CD4-positive, CD25-positive, alpha-beta regulatory T cell (primary cell): ENCODE data around the gene RAE1. TPM values are rescaled to one million over a fixed set of nuclear protein-coding genes. Genes with fewer than 3 reads are reported as not detected.

Experiments used
- ATAC-seq, 2 donors: fragments of 150-1000 bp; cut with Tn5 transposase; one replicate each; pipeline ENCODE4 v1.10.0; 2021; ENCODE audit warnings: low read depth in 2 of 2, moderate number of reproducible peaks in 2 of 2, moderate library complexity in 1 of 2
- DNase-seq, 3 donors: peaks; one replicate each; pipeline versions ENCODE4 v3.0.0 to v3.0.0-alpha.2; 2012 to 2022; ENCODE audit warnings: mixed read lengths in 1 of 3
- H3K27ac ChIP-seq: one replicate; pipeline ENCODE4 v1.7.0; 2013; ENCODE audit warnings: mild to moderate bottlenecking, low read length; ENCODE audit not compliant: insufficient read depth, poor library complexity, severe bottlenecking
- H3K27me3 ChIP-seq: one replicate; pipeline ENCODE4 v1.7.0; 2013; ENCODE audit warnings: low read length; ENCODE audit not compliant: control insufficient read depth, insufficient read depth
- H3K36me3 ChIP-seq: one replicate; pipeline ENCODE4 v1.7.0; 2013; ENCODE audit warnings: mild to moderate bottlenecking, low read length, moderate library complexity; ENCODE audit not compliant: control insufficient read depth, insufficient read depth
- H3K4me1 ChIP-seq: 2 replicates; pipeline ENCODE4 v1.7.0; 2013; ENCODE audit warnings: mild to moderate bottlenecking, low read length; ENCODE audit not compliant: insufficient read depth, control insufficient read depth, poor library complexity, severe bottlenecking
- H3K4me3 ChIP-seq: one replicate; pipeline ENCODE4 v1.7.0; 2013; ENCODE audit warnings: low read depth, mild to moderate bottlenecking, low read length, moderate library complexity
- H3K9me3 ChIP-seq, 2 experiments: 1 replicate in 1 of 2; 2 replicates in 1 of 2; pipeline ENCODE4 v1.7.0; 2013; ENCODE audit warnings: low read length in 2 of 2, mild to moderate bottlenecking in 1 of 2, moderate library complexity in 1 of 2; ENCODE audit not compliant: control insufficient read depth in 2 of 2
- H3K27ac Mint-ChIP-seq, 3 donors: one replicate each; pipeline ENCODE4 v1.8.0; 2020 to 2022; ENCODE audit warnings: mild to moderate bottlenecking in 3 of 3, mixed read lengths in 3 of 3, moderate library complexity in 2 of 3
- H3K27me3 Mint-ChIP-seq: one replicate; pipeline ENCODE4 v1.8.0; 2022; ENCODE audit warnings: mild to moderate bottlenecking, mixed read lengths
- H3K36me3 Mint-ChIP-seq: one replicate; pipeline ENCODE4 v1.8.0; 2020; ENCODE audit warnings: mixed read lengths
- H3K4me1 Mint-ChIP-seq, 4 donors: one replicate each; pipeline ENCODE4 v1.8.0; 2020 to 2022; ENCODE audit warnings: mixed read lengths in 4 of 4, mild to moderate bottlenecking in 1 of 4
- H3K4me3 Mint-ChIP-seq, 4 donors: one replicate each; pipeline ENCODE4 v1.8.0; 2020 to 2022; ENCODE audit warnings: mild to moderate bottlenecking in 4 of 4, mixed read lengths in 4 of 4, moderate library complexity in 3 of 4
- H3K9me3 Mint-ChIP-seq, 7 donors: one replicate each; pipeline ENCODE4 v1.8.0; 2020 to 2022; ENCODE audit warnings: mixed read lengths in 7 of 7, mild to moderate bottlenecking in 3 of 7, moderate library complexity in 2 of 7
- polyA plus RNA-seq, 4 donors: library from polyadenylated mRNA; unstranded; fragments of 300-500 nt; fragmentation: Illumina TruSeq; gene quantifications; one replicate each; pipeline ENCODE4 v1.2.3, GENCODE V29; 2021
- total RNA-seq: library from RNA; stranded (reverse); gene quantifications from one replicate; pipeline ENCODE4 v1.2.3, GENCODE V29; 2022

RAE1 gene
- total and polyA plus RNA-seq, 5 donors from 2014 or later = 33.0 to 52.1 (median 36.5) TPM

GRCh38 chr20:57396212-57396983 lies 45.3 kb downstream of the RAE1 start:
- H3K36me3 Mint-ChIP-seq = peaks cover 70% of the 10 kb centered on the region
- DNase-seq = no peak
- H3K9me3 Mint-ChIP-seq = peaks cover 0 to 5% (median 0%) of the 10 kb centered on the region in 7 donors
- Histone ChIP-seq H3K27me3 (no peaks in the 10 kb centered on the region), H3K27ac (peak overlapping the region; percentile 94), H3K36me3 (peaks cover 62% of the 10 kb centered on the region), H3K4me1 (peaks cover 87% of the 10 kb centered on the region), H3K9me3 (no peaks in the 10 kb centered on the region), H3K4me3 (peak overlapping the region; percentile 75)
- peak overlapping the region; percentile 100 for H3K27ac Mint-ChIP-seq
- peaks cover 23% of the 10 kb centered on the region for H3K27me3 Mint-ChIP-seq
- ATAC-seq = no peak
- peaks cover 4 to 87% (median 50%) of the 10 kb centered on the region in 4 donors for H3K4me1 Mint-ChIP-seq
- H3K4me3 Mint-ChIP-seq = peak overlapping the region; percentile 72 to 99 (median 90)

GRCh38 chr20:57396984-57397692 lies 46.1 kb downstream of the RAE1 start:
- Mint-ChIP-seq H3K9me3 (peaks cover 0 to 5% (median 0%) of the 10 kb centered on the region in 7 donors), H3K27ac (peak overlapping the region; percentile 100), H3K36me3 (peaks cover 77% of the 10 kb centered on the region), H3K27me3 (peaks cover 27% of the 10 kb centered on the region), H3K4me3 (peak overlapping the region; percentile 77 to 99 (median 90)), H3K4me1 (peaks cover 4 to 94% (median 55%) of the 10 kb centered on the region in 4 donors)
- Histone ChIP-seq H3K4me3 (peak overlapping the region; percentile 75), H3K9me3 (no peaks in the 10 kb centered on the region), H3K36me3 (peaks cover 69% of the 10 kb centered on the region), H3K27ac (peak overlapping the region; percentile 94), H3K4me1 (peaks cover 95% of the 10 kb centered on the region), H3K27me3 (no peaks in the 10 kb centered on the region)
- peak in 1 of 3 donors; percentile 54 for DNase-seq
- no peak for ATAC-seq

GRCh38 chr20:57397693-57398108 lies 46.6 kb downstream of the RAE1 start:
- H3K36me3 ChIP-seq = peaks cover 74% of the 10 kb centered on the region
- H3K4me3 ChIP-seq = peak overlapping the region; percentile 75
- peaks cover 78% of the 10 kb centered on the region for H3K36me3 Mint-ChIP-seq

GRCh38 chr20:57398231-57398821 lies 47.3 kb downstream of the RAE1 start:
- ATAC-seq = peak; percentile 79 to 82
- Mint-ChIP-seq H3K27ac (peak overlapping the region; percentile 100), H3K9me3 (peaks cover 0 to 6% (median 0%) of the 10 kb centered on the region in 7 donors), H3K27me3 (peaks cover 20% of the 10 kb centered on the region), H3K4me1 (peaks cover 4 to 98% (median 53%) of the 10 kb centered on the region in 4 donors), H3K4me3 (peak overlapping the region; percentile 77 to 99 (median 90)), H3K36me3 (peaks cover 78% of the 10 kb centered on the region)
- Histone ChIP-seq H3K36me3 (peaks cover 78% of the 10 kb centered on the region), H3K27me3 (no peaks in the 10 kb centered on the region), H3K4me1 (peaks cover 100% of the 10 kb centered on the region), H3K4me3 (peak overlapping the region; percentile 82), H3K9me3 (no peaks in the 10 kb centered on the region), H3K27ac (peak overlapping the region; percentile 94)
- DNase-seq = peak; percentile 91 to 99 (median 94)

More at GRCh38 chr20:57397693-57398108, 46.6 kb downstream of the RAE1 start:
- DNase-seq (peak; percentile 65 to 83 (median 81)), ATAC-seq (peak; percentile 33 to 35)
- peak overlapping the region; percentile 100 for H3K27ac Mint-ChIP-seq
- H3K27me3 ChIP-seq = no peaks in the 10 kb centered on the region
- peaks cover 100% of the 10 kb centered on the region for H3K4me1 ChIP-seq
- H3K27me3 Mint-ChIP-seq = peaks cover 25% of the 10 kb centered on the region
- H3K27ac ChIP-seq = peak overlapping the region; percentile 94
- H3K4me1 Mint-ChIP-seq = peaks cover 4 to 98% (median 55%) of the 10 kb centered on the region in 4 donors
- H3K4me3 Mint-ChIP-seq = peak overlapping the region; percentile 77 to 99 (median 90)
- H3K9me3 Mint-ChIP-seq = peaks cover 0 to 5% (median 0%) of the 10 kb centered on the region in 7 donors
- no peaks in the 10 kb centered on the region for H3K9me3 ChIP-seq

GRCh38 chr20:57398901-57399535 lies 48.0 kb downstream of the RAE1 start:
- H3K9me3 ChIP-seq = no peaks in the 10 kb centered on the region
- H3K36me3 ChIP-seq = peaks cover 78% of the 10 kb centered on the region
- peak overlapping the region; percentile 82 for H3K4me3 ChIP-seq
- Mint-ChIP-seq H3K4me3 (peak overlapping the region; percentile 77 to 99 (median 90)), H3K27me3 (peaks cover 20% of the 10 kb centered on the region), H3K27ac (peak overlapping the region; percentile 100), H3K9me3 (peaks cover 0 to 4% (median 0%) of the 10 kb centered on the region in 7 donors), H3K36me3 (peaks cover 75% of the 10 kb centered on the region), H3K4me1 (peaks cover 4 to 98% (median 50%) of the 10 kb centered on the region in 4 donors)
- H3K4me1 ChIP-seq = peaks cover 100% of the 10 kb centered on the region
- H3K27ac ChIP-seq = peak overlapping the region; percentile 94
- H3K27me3 ChIP-seq = no peaks in the 10 kb centered on the region
- DNase-seq = no peak
- no peak for ATAC-seq

GRCh38 chr20:57399587-57400155 lies 48.6 kb downstream of the RAE1 start:
- H3K27ac ChIP-seq = peak overlapping the region; percentile 94
- DNase-seq = peak in 2 of 3 donors; percentile 52 to 54
- H3K36me3 ChIP-seq = peaks cover 78% of the 10 kb centered on the region
- peak overlapping the region; percentile 82 for H3K4me3 ChIP-seq
- no peak for ATAC-seq
- H3K4me1 ChIP-seq = peaks cover 100% of the 10 kb centered on the region
- Mint-ChIP-seq H3K27me3 (peaks cover 20% of the 10 kb centered on the region), H3K9me3 (peaks cover 0 to 5% (median 0%) of the 10 kb centered on the region in 7 donors), H3K4me1 (peaks cover 4 to 98% (median 46%) of the 10 kb centered on the region in 4 donors), H3K36me3 (peaks cover 69% of the 10 kb centered on the region), H3K4me3 (peak overlapping the region; percentile 77 to 99 (median 90)), H3K27ac (peak overlapping the region; percentile 100)
- H3K9me3 ChIP-seq = no peaks in the 10 kb centered on the region
- H3K27me3 ChIP-seq = no peaks in the 10 kb centered on the region
